GM19467 (cell line): Measurements from ENCODE around the gene FXYD3.
"Not testable (repeated sequence)": the region's sequence is repeated elsewhere in the genome, so short reads cannot be mapped to it uniquely, and the experiment has no call there.

Experiments used
- ATAC-seq: cut with Tn5 transposase; IDR thresholded peaks from one replicate; pipeline ENCODE4 v1.9.1; 2021; ENCODE audit warnings: mild to moderate bottlenecking, moderate library complexity; ENCODE audit not compliant: unreplicated experiment

Gene FXYD3

GRCh38 chr19:35123573-35123972 lies 8.0 kb downstream of the FXYD3 start:
- no peak for ATAC-seq

DNA sequence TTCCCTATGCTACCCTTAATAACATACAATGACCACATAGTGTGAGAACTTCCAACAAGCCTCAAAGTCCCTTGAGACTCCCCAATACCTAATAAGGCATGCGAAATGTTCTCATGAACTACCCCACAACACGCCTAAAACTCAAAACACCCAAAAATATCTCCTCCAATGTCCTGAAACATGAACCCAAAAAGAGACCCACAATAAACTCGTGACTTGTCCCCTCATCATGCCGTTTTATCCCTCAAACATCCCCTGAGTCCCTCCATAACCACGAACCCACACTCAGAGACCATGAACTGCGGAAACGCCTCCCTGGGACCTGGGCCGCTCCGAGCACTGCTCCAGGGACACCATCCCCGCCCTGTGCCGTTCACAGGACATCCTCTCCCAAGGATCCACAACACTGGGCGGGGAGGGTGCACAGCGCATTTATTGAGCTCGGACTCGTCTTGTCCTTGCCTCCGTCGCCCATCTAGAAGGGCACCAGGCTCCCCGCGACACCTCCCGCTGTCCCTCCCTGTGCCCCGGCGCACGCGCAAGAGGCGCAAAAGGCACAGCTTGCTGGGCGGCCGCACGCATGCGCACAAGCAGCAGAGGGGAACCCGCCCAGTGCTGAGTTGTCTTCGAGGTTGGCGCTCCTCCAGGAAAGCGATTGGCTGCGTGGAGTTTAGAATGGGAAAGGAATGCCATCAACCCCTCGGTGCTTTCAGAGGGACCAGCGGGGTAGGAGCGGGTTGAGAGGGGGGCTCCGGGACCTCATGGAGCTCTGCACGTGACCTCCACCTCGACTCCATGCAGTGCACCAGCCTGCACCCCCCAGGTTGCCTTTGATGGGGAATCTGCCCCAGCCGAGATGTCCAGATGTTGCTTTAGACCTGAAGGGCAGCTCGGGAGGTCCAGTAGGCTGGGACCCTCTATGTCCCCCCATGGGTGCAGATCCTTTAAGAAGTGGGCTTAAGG lies 8.8 kb downstream of the FXYD3 start:
- no peak for ATAC-seq

GRCh38 chr19:35125270-35125717 lies 9.7 kb downstream of the FXYD3 start:
- no peak for ATAC-seq

DNA sequence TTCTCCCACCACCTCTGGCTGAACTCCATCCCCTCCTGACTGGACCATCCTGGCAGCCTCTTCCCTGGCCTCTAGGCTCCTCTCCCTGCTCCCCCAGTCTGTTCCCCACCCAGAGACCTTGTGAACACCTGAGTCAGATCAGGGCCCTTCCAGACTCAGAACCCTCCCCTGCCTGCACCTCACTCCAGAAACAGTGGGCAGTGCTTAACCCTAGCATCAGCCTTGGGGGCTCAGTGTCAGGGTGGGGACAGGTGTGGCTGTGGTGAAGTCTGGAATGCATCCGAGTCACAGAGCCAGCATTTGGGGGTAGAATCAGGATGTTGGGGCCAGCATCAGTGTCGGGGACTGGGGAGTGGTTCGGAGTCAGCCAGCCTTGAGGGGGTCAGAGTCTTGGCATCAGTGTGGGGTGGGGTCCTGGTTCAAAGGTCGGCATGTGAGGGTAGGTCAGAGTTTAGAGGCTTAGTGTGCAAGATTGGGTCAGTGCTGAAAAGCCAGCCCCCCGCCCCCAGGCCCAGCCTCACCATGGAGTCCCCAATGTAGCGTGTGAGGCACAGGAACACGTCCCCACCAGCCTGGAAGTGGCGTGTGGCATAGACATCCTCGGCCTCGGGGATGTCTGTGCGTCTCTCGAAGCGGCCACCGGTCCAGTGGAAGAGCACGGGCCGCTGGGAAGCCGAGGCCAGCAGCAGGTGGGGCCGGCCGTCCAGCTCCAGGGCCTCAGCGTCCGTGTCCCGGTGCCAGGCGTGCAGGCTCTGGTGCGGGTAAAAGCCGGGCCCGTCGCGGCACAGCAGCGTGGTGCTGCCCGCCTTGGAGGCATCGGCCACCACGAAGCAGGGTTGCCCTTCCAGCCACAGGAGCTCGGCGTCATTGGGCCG lies 10.4 kb downstream of the FXYD3 start:
- ATAC-seq = no peak

DNA sequence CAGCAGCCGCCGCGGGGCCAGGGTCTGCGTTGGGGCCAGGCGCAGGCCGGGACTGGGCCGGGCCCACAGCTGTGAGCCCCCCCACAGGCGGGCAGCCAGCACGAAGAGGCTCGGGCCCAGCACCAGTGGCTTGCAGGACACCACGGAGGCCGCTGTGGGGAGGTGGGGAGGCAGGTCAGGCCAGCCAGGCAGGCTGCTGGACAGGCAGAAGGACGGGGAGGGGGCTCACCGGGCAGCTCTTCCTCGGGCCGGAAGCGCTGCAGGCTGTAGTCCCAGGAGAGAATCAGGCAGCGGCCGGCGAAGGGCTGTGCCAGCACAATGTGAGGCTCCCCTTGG lies 11.0 kb downstream of the FXYD3 start:
- no peak for ATAC-seq

DNA sequence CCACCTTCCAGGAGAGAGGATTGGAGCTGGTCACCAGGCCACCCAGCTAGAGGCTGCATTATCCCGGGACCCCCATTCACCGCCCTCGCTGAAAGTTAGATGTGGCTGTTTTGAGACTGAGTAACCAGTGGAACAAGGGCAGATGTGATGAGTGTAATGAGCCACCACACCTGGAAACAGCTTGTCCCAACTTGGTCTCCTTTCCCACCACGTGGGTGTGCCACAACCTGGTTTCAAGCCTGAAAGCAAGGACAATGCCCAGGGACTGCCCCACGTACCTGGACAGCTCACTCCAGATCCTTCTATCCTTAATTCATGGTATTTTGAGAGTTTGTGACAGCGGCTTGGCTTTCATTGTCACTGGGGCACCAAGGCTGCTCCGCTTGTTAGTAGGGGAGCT lies 12.2 kb downstream of the FXYD3 start:
- ATAC-seq = no peak

DNA sequence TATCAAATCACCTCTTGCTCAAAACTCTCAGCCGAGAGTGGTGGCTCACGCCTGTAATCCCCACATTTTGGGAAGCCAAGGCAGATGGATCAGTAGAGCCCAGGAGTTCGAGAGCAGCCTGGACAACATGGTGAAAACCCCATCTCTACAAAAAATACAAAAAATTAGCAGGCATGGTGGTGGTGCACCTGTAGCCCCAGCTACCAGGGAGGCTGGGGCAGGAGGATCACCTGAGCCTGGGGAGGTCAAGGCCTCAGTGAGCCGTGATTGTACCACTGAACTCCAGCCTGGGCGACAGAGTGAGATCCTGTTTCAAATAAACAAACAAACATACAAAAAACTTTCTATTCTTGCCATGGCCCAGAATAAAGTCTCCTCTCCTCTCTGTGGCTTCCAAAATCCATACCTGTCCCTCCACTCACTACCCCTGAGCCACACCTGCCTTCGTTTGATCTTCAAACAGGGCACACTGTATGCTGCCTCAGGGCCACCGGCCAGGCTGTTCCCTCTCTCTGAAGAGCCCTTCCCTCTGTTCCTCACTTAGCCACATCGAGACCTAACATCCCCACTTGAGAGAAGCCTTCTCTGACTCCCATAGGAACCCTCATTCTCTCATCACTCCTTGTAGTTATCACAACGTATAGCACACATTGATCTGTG lies 12.9 kb downstream of the FXYD3 start:
- ATAC-seq = no peak

GRCh38 chr19:35129724-35130274 lies 14.2 kb downstream of the FXYD3 start:
- ATAC-seq = not testable (repeated sequence)

DNA sequence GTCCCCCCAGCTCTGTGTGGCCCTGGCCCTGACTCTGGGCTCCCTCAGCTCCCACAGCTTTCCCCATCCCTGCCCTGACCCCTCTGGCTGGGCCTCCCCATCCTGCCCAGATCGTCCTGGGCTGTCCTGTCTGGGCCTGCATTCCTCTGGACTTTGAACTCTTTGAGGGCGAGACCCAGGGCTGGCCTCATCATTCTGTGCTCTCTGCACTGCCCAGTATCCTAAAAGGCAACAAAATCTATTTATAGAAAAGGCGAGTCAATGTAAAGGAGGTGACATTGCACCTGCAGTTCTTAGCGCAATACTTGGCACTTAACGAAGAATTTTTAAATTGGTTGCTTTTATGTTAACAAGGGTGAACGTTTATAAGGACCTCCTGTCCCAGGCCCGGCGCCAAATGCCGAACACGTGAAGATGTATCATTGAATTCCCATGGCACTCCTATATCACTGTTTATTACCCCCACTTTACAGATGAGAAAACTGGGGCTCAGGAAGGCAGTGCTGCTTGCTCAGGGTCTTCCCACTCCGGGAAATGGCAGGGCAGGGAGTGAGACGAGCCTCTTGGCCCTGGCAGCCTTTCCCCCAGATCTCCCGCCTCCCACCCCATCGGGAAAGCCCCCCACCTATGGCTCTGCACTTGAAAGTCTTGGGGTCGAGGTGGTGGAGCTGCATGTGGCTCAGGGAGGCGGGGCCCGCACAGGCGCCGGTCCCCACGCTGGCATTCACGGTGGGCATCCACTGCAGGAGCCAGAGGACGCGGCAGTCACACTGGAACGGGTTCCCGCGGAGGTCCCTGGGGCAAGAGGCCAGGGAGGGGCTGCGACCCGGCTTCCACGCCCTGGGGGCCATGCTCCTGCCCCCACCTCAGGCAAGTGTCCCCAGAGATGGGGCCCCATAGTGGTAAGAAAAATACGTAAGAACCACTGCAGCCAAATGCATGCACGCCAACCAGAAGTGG lies 15.4 kb downstream of the FXYD3 start:
- ATAC-seq = no peak

DNA sequence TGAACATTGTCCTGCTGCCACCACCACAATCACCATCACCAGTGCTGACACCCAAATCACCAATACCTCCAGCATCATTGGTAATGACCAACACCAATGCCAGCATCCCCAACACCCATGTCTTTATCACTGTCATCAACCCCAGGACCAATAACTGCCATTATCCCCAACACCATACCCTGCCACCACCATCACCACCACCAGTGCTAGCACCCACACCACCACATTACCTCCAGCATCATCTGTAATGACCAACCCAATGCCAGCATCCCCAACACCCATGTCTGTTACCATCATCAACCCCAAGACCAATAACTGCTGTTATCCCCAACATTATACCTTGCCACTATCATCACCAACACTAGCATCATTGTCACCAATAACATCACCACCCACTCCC lies 16.6 kb downstream of the FXYD3 start:
- ATAC-seq = no peak

DNA sequence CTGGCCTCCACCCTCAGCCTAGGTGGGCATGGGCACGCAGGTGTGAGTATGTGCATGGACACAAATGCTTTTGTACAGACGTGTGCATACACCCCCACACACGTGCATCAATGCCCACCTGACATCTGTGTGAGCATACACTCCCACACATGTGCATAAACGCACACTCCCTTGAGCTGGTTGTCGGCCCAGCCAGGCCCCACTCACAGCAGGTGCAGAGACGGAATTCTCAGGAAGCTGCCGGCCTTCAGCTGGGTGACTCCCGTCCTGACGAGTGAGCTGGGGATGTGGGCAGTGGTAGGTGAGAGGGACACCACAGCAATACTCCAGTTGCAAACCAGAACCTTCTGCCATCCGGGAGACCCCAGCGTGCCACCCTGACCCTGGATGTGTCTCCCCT lies 18.2 kb downstream of the FXYD3 start:
- no peak for ATAC-seq

DNA sequence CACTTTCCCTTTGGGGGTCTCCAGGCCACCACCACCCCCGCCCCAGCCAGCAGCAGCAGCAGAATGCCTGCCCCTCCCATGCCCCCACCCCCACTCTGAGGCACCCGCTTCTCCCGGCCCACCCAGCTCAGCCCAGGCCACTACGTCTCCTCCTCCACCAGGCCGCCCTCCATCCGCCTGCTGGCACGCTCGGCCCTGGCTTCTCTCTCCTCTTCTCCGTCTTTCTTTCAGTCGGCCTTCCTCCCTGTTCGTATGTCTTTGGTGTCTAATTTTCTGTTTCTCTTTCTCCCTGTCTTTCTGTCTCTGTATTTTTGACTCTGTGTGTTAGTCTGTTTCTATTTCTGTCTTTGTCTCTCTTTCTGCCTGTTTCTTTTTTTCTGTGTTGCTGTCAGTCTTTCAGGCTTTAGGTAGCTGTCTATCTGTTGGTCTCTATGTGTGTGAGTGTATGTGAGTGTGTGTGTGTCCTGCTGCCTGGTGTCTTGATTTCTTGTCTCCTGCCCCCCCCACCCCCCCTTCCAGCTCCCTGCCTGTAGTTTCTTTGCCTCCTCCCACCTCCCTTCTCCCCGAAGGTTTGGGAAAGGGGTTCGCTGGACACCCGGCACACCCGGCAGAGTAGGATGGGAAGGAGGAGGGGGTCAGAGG lies 19.1 kb downstream of the FXYD3 start, which contains the start of gene LGI4:
LGI4 (minus strand) TSS at position 459 of the 642 bp plus-strand sequence; CDS start at position 80, 379 bp downstream.
- no peak for ATAC-seq

DNA sequence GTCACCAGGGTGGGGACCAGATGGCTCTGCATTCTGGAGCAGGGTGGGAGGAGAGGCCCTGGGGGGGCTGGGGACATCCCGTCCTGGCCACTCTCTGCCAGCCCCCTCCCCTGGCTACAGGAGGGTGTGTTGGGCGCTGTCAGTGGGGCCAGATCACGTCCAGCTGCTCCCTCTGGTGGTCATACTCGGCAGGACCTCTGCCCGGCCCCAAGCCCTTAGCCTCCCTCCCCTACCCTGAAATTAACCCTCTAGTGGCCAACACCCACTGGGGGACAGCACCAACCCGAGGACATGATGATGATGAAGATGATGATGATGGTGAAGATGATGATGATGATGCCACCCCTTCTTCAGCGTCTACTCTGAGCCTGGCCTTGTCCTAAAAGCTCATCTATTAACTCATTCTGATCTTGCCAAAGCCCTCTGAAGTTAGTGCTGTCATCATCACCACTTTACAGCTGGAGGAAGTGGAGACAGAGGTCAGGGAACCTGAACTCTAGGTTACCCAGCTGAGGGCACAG lies 19.8 kb downstream of the FXYD3 start:
- ATAC-seq = no peak

- no peak for ATAC-seq
Measured at GRCh38 chr19:35136231-35136630, 20.6 kb downstream of the FXYD3 start.

DNA sequence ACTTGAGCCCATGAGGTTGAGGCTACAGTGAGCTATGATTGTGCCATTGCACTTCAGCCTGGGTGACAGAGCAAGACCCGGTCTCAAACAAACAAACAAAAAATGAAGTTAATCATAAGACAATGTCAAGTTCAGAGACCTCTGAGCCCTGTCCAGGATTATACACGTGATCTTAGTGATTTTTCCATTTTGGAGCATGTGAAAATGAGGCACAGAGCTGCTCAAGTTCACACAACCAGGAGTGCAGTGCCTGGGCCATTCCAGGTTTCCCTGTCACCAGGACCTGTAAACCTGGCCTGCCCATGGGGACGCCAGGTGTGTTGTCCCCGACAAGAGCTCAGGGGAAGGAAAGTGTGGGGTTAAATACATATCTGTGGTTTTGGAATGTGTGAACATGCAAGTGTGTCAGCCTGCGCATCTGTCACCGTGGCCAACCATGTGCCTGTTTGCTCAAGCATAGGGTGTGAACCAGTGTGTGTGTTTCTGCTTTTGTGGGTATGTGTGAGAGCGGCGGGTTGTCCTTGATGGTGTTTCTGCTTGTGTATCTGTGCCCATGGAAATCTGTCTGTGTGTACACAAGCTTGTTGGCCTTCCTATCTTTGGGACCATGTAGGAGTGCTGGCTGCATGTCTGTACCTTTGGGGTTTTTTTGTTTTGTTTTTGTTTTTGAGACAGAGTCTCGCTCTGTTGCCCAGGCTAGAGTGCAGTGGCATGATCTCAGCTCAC lies 21.5 kb downstream of the FXYD3 start:
- no peak for ATAC-seq

- ATAC-seq = no peak
Measured at GRCh38 chr19:35138305-35138892, 22.8 kb downstream of the FXYD3 start, which contains the start of gene FXYD1. FXYD1 (plus strand) TSS chr19:35138824; CDS start chr19:35140080, 1,256 bp downstream.

DNA sequence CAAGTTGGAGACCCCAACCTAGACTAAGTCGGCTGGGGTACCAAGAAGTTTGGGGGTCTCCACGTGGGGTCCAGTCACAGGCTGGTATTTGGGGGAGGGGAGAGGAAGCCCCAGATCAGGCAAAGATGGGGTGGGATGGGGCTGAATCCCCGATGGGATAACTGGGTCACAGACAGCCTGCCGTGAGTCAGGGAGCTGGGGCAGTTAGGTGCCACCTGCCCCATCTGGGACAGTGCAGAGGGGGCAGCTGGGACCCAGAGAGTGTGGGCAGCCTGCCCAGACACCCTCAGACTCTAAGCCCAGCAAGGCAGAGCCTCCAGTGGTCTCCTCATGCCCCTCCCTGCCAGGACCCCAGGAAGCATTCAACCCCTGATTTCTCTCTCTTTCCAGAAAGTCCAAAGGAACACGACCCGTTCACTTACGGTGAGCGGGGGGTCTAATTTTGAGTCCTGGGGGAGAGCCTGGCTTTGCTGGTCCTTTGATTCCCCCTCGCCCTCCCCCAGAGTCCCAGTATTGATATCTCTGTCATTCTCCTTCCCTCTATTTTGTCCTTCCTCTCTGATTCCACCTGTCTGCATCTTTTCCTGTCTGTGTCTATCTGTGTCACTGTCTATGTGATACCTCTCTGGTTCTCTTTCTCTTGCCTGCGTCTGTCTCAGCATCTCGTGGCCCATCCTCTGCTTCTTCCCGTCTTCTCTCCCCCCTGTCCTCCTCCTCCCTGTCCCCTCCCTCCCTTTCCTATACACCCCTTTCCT lies 24.8 kb downstream of the FXYD3 start:
- ATAC-seq = no peak
